GM10248 (cell line): ENCODE results near the gene GPX2.

ENCODE experiments used
- CTCF ChIA-PET: fragments of 300-600 bp; sonication (Branson Sonifier 250); formaldehyde crosslinking; extraction: SDS; loops from one replicate; lab custom pipeline; 2021; ENCODE audit warnings: antibody characterized with exemption; lab: Yijun Ruan, JAX
- POLR2A ChIA-PET: fragments of 350-650 bp; sonication (Branson Sonifier 250); formaldehyde crosslinking; extraction: SDS; loops from one replicate; lab custom pipeline; 2020; ENCODE audit warnings: antibody characterized with exemption; lab: Yijun Ruan, JAX
- DNase-seq: peaks from one replicate; pipeline ENCODE4 v3.0.0; 2012; ENCODE audit errors: extremely low spot score
- CTCF ChIP-seq: IDR thresholded peaks from 2 replicates; pipeline ENCODE4 v1.5.1; 2012; ENCODE audit warnings: mild to moderate bottlenecking, low read depth; ENCODE audit errors: extremely low read depth, missing control alignments, control extremely low read depth

The GPX2 gene

GRCh38 chr14:64939817-64940190, 2.7 kb downstream of the GPX2 start:
- ChIA-PET POLR2A (no interaction called here), CTCF (interaction anchor here (0.9 to 1.8 kb wide), 4 partner anchors 13 to 48 kb away, joined by 3 to 5 read pairs (median 4); no protein-coding TSS in a partner anchor)

GRCh38 chr14:64938972-64939816, 3.4 kb downstream of the GPX2 start:
- CTCF ChIA-PET: interaction anchor here (0.9 to 1.8 kb wide), 8 partner anchors 8 to 115 kb away, joined by 3 to 5 read pairs (median 4); no protein-coding TSS in a partner anchor
- no peak for TF ChIP-seq CTCF
- no peak for DNase-seq
- POLR2A ChIA-PET: no interaction called here

More at GRCh38 chr14:64939817-64940190, 2.7 kb downstream of the GPX2 start:
- DNase-seq: no peak
- no peak for TF ChIP-seq CTCF

GRCh38 chr14:64937821-64938193, 4.7 kb downstream of the GPX2 start:
- DNase-seq: no peak
- CTCF ChIA-PET: interaction anchor here (1.2 to 2.8 kb wide), 5 partner anchors 14 to 57 kb away, joined by 3 to 8 read pairs (median 3); no protein-coding TSS in a partner anchor
- POLR2A ChIA-PET: no interaction called here
- TF ChIP-seq CTCF: no peak

- CTCF ChIA-PET: interaction anchor here (0.8 to 2.8 kb wide), 13 partner anchors 9 to 56 kb away, joined by 3 to 10 read pairs (median 4); partner anchors contain the start of gene FNTB
- POLR2A ChIA-PET: interaction anchor here (0.6 kb wide), 1 partner anchor 176 kb away, joined by 6 read pairs; no protein-coding TSS in a partner anchor
- no peak for TF ChIP-seq CTCF
- no peak for DNase-seq
Observed at GRCh38 chr14:64937171-64937820, 5.2 kb downstream of the GPX2 start.

GRCh38 chr14:64935508-64935907, 7.0 kb downstream of the GPX2 start:
- no peak for TF ChIP-seq CTCF
- no peak for DNase-seq
- POLR2A ChIA-PET: interaction anchor here (0.5 kb wide), 1 partner anchor 418 kb away, joined by 3 read pairs; no protein-coding TSS in a partner anchor
- CTCF ChIA-PET: interaction anchor here (0.7 to 2.8 kb wide), 8 partner anchors 13 to 116 kb away, joined by 3 to 7 read pairs (median 3); partner anchors contain the start of gene FNTB

- POLR2A ChIA-PET: no interaction called here
- TF ChIP-seq CTCF: no peak
- DNase-seq: no peak
- CTCF ChIA-PET: interaction anchor here (1.0 kb wide), 1 partner anchor 10 kb away, joined by 3 read pairs; no protein-coding TSS in a partner anchor
Observed at GRCh38 chr14:64934338-64934929, 8.1 kb downstream of the GPX2 start.
